GM21737 (cell line): ENCODE measurements around the gene RABGAP1L.
"Not testable (repeated sequence)": the region's sequence is repeated elsewhere in the genome, so short reads cannot be mapped to it uniquely, and the experiment has no call there.

Experiments used
- ATAC-seq: cut with Tn5 transposase; IDR thresholded peaks from one replicate; pipeline ENCODE4 v1.9.1; 2021; ENCODE audit warnings: mild to moderate bottlenecking, moderate library complexity; ENCODE audit not compliant: unreplicated experiment

Gene RABGAP1L

GRCh38 chr1:174417921-174418320, 258.6 kb downstream of the RABGAP1L start:
- ATAC-seq: no peak

- ATAC-seq: no peak
These were observed 265.8 kb downstream of the RABGAP1L start for GRCh38 chr1:174425121-174425520.

- no peak for ATAC-seq
These were observed 266.8 kb downstream of the RABGAP1L start for GRCh38 chr1:174426153-174426552.

- no peak for ATAC-seq
These were observed 268.7 kb downstream of the RABGAP1L start for GRCh38 chr1:174428033-174428432.

GRCh38 chr1:174428739-174429138, 269.4 kb downstream of the RABGAP1L start:
- no peak for ATAC-seq

- ATAC-seq: no peak
These were observed 274.1 kb downstream of the RABGAP1L start for GRCh38 chr1:174433451-174433850.

GRCh38 chr1:174445351-174445750, 286.0 kb downstream of the RABGAP1L start:
- ATAC-seq: no peak

- no peak for ATAC-seq
These were observed 286.5 kb downstream of the RABGAP1L start for GRCh38 chr1:174445817-174446216.

GRCh38 chr1:174447866-174448530, 288.7 kb downstream of the RABGAP1L start, which contains the start of gene GPR52:
TSS of gene GPR52 (plus strand) at chr1:174447964. CDS start at chr1:174448112, 148 bp downstream.
- no peak for ATAC-seq

GRCh38 chr1:174448531-174448883, 289.2 kb downstream of the RABGAP1L start:
- ATAC-seq: no peak

GRCh38 chr1:174448974-174449373, 289.7 kb downstream of the RABGAP1L start:
- no peak for ATAC-seq

- ATAC-seq: no peak
These were observed 292.1 kb downstream of the RABGAP1L start for GRCh38 chr1:174451408-174451807.

- no peak for ATAC-seq
These were observed 306.5 kb downstream of the RABGAP1L start for GRCh38 chr1:174465855-174466254.

GRCh38 chr1:174466607-174467006, 307.3 kb downstream of the RABGAP1L start:
- ATAC-seq: no peak

- no peak for ATAC-seq
These were observed 309.7 kb downstream of the RABGAP1L start for GRCh38 chr1:174469052-174469451.

- ATAC-seq: no peak
These were observed 310.4 kb downstream of the RABGAP1L start for GRCh38 chr1:174469687-174470086.

GRCh38 chr1:174479281-174479680, 320.0 kb downstream of the RABGAP1L start:
- ATAC-seq: no peak

- no peak for ATAC-seq
These were observed 321.0 kb downstream of the RABGAP1L start for GRCh38 chr1:174480324-174480723.

- ATAC-seq: no peak
These were observed 332.3 kb downstream of the RABGAP1L start for GRCh38 chr1:174491606-174492005.

GRCh38 chr1:174497478-174497877, 338.2 kb downstream of the RABGAP1L start:
- no peak for ATAC-seq

- not testable (repeated sequence) for ATAC-seq
These were observed 357.4 kb downstream of the RABGAP1L start for GRCh38 chr1:174516755-174517154.

- no peak for ATAC-seq
These were observed 360.5 kb downstream of the RABGAP1L start for GRCh38 chr1:174519844-174520243.

GRCh38 chr1:174531751-174532150, 372.4 kb downstream of the RABGAP1L start:
- ATAC-seq: no peak
